Immature natural killer cell (primary cell): Measurements from ENCODE around the gene SERPINB1. TPM values are rescaled to one million over a fixed set of nuclear protein-coding genes. Genes with fewer than 3 reads are reported as not detected.
A peak's percentile ranks its signal among the peaks of the same experiment; 100 is the strongest.

ENCODE experiments used
- DNase-seq, 3 donors: peaks; one replicate each; pipeline ENCODE4 v3.0.0; 2022; ENCODE audit warnings: mixed read lengths in 1 of 3
- H3K27ac Mint-ChIP-seq, 6 donors: one replicate each; pipeline ENCODE4 v1.8.0; 2020; ENCODE audit warnings: mixed read lengths in 6 of 6, mild to moderate bottlenecking in 5 of 6, inconsistent platforms in 4 of 6, moderate library complexity in 3 of 6
- H3K27me3 Mint-ChIP-seq, 3 donors: one replicate each; pipeline ENCODE4 v1.8.0; 2020 to 2021; ENCODE audit warnings: low read depth in 3 of 3, mild to moderate bottlenecking in 3 of 3, mixed read lengths in 3 of 3, moderate library complexity in 3 of 3, inconsistent platforms in 1 of 3
- H3K36me3 Mint-ChIP-seq, 3 donors: one replicate each; pipeline ENCODE4 v1.8.0; 2020; ENCODE audit warnings: mixed read lengths in 3 of 3, inconsistent platforms in 2 of 3, mild to moderate bottlenecking in 2 of 3
- H3K4me1 Mint-ChIP-seq, 2 donors: one replicate each; pipeline ENCODE4 v1.8.0; 2020; ENCODE audit warnings: inconsistent platforms in 2 of 2, mild to moderate bottlenecking in 2 of 2, mixed read lengths in 2 of 2, moderate library complexity in 1 of 2
- H3K4me3 Mint-ChIP-seq, 5 donors: one replicate each; pipeline ENCODE4 v1.8.0; 2020; ENCODE audit warnings: mild to moderate bottlenecking in 5 of 5, mixed read lengths in 5 of 5, inconsistent platforms in 3 of 5, moderate library complexity in 3 of 5
- H3K9me3 Mint-ChIP-seq, 6 donors: one replicate each; pipeline ENCODE4 v1.8.0; 2020; ENCODE audit warnings: mild to moderate bottlenecking in 6 of 6, mixed read lengths in 6 of 6, inconsistent platforms in 4 of 6, moderate library complexity in 3 of 6
- polyA plus RNA-seq, 3 donors: library from polyadenylated mRNA; unstranded; fragments of 300-500 nt; fragmentation: Illumina TruSeq; gene quantifications; one replicate each; pipeline ENCODE4 v1.2.3, GENCODE V29; 2021

Gene SERPINB1
- polyA plus RNA-seq, 3 donors from 2014 or later, result 108 to 164 (median 162) TPM

DNA sequence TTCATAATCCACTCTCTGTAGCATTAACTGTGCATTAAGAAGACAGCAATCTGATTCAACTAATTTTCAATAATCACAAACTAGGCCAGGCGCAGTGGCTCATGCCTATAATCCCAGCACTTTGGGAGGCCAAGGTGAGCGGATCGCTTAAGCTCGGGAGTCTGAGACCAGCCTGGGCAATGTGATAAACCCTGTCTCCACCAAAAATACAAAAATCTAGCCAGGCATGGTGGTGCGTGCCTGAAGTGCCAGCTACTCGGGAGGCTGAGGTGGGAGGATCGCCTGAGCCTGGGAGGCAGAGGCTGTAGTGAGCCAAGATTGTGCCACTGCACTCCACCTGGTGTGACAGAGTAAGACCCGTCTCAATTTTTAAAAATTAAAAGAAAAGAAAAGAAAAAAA, 32.0 kb upstream of the SERPINB1 start:
- peak overlapping the region in 1 of 6 donors; percentile 70 for H3K27ac Mint-ChIP-seq
- no peak for DNase-seq
- peaks cover 0 to 4% (median 3%) of the 10 kb centered on the region in 3 donors for H3K36me3 Mint-ChIP-seq
- H3K9me3 Mint-ChIP-seq, result no peaks in the 10 kb centered on the region
- H3K4me3 Mint-ChIP-seq, result peak overlapping the region in 1 of 5 donors; percentile 10
- peaks cover 29 to 43% of the 10 kb centered on the region in 2 donors for H3K4me1 Mint-ChIP-seq
- peaks cover 0 to 3% (median 0%) of the 10 kb centered on the region in 3 donors for H3K27me3 Mint-ChIP-seq

DNA sequence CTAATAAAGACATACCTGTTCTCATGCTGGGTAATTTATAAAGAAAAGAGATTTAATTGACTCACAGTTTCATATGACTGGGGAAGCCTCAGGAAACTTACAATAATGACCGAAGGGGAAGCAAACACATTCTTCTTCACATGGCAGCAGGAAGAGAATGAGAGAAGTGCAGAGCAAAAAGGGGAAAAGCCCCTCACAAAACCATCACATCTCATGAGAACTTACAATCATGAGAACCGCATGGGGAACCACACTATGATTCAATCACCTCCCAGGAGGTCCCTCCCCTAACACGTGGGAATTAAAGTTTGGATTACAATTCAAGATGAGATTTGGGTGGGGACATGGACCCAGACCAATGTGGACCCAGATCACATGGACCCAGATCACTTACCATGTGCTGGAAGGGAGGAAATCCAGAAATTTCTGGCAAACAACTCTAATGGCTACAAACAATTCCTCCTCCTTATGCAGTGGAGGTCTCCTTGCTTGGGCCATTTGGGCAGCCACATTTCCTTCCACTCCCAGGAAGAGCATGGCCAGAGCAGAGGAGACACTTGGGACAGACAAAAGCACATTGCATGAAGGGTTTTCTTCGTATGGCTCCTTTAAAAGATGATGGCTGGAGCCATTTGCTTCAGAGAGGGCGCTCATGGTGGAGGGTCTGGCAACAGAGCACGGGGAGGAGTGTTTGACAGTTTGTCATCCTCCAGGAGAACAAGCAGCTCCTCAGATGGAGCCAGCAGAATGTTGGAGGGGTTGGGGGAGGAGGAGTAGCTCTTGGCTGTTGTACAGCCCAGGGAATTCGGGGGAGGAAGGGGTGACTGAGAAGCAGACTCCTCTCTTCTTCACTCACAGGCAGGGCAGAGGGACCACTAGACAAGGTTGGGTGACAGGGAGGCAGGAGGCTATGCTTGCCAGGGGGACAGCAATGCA, 31.0 kb upstream of the SERPINB1 start:
- no peak for DNase-seq
- peak overlapping the region in 3 of 5 donors; percentile 20 to 38 (median 25) for H3K4me3 Mint-ChIP-seq
- no peaks in the 10 kb centered on the region for H3K9me3 Mint-ChIP-seq
- peaks cover 0 to 3% (median 0%) of the 10 kb centered on the region in 3 donors for H3K27me3 Mint-ChIP-seq
- H3K36me3 Mint-ChIP-seq, result peaks cover 0 to 4% (median 3%) of the 10 kb centered on the region in 3 donors
- H3K27ac Mint-ChIP-seq, result no peak overlapping the region
- H3K4me1 Mint-ChIP-seq, result peaks cover 26 to 38% of the 10 kb centered on the region in 2 donors

DNA sequence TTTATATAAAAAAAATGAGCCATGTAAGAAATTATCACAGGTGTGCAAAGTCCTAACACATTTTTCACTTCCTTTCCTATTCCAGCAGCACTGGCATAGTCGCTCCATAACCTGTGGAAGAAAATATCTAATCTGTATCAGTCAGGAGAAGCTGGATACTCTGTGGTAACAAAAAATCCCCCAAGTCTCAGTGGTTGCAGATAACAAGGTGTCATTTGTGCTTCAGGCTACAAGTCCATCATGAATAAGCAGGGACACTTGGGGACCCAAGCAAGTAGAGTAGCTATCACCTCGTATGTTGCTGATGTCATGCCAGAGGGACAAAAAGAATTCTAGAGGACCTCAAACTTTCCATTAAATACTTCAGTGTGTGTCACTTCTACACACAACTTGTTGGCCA, 30.3 kb upstream of the SERPINB1 start:
- Mint-ChIP-seq H3K27ac (no peak overlapping the region), H3K4me1 (peaks cover 22 to 34% of the 10 kb centered on the region in 2 donors), H3K36me3 (peaks cover 0 to 4% (median 3%) of the 10 kb centered on the region in 3 donors), H3K9me3 (no peaks in the 10 kb centered on the region), H3K4me3 (no peak overlapping the region), H3K27me3 (peaks cover 0 to 3% (median 0%) of the 10 kb centered on the region in 3 donors)
- no peak for DNase-seq

DNA sequence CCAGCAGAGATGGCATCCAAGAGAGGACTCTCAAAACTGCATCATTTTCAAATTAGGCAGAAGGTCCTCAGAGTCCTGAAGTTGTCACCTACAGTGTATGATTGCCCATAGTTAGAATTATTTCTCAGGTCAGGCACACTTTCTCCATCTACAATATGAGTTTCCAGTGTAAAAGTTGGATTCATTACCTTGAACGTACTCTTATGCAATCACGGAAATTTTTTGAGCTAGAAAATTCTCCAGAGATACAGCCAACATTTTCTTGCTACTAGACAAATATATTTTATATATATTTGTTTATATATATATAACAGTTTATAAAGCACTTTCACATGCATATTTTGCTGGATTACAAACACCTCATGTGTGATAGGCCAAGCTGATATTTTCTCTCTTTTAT, 29.4 kb upstream of the SERPINB1 start:
- Mint-ChIP-seq H3K9me3 (no peaks in the 10 kb centered on the region), H3K27ac (no peak overlapping the region), H3K4me1 (peaks cover 13 to 25% of the 10 kb centered on the region in 2 donors)

DNA sequence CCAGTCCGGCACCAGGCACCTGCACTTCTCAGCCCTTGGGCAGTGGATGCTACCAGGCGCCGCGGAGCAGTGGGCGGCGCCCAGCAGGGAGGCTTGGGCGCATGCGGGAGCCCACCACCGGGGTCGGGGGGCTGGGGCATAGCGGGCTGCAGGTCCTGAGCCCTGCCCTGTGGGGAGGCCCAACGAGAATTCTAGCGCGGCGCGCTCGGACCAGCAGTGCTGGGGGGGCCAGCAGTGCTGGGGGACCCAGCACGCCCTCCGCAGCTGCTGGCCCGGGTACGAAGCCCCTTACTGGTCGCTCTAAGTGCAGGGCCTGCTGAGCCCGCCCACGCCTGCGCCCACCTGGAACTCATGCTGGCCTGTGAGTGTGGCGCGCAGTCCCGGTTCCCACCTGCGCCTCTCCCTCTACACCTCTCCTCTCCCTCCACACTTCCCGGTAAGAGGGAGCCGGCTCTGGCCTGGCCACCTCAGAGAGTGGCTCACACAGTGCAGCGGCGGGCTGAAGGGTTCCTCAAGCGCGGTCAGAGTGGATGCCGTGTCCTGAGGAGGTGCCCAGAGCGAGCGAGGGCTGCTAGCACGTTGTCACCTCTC, 28.5 kb upstream of the SERPINB1 start:
- Mint-ChIP-seq H3K4me3 (no peak overlapping the region), H3K4me1 (peaks cover 11 to 24% of the 10 kb centered on the region in 2 donors), H3K36me3 (peaks cover 0 to 7% (median 3%) of the 10 kb centered on the region in 3 donors), H3K27me3 (peaks cover 2 to 6% (median 3%) of the 10 kb centered on the region in 3 donors), H3K27ac (no peak overlapping the region), H3K9me3 (no peaks in the 10 kb centered on the region)
- DNase-seq, result no peak

More for the DNA sequence above, 29.4 kb upstream of the SERPINB1 start:
- peaks cover 0 to 6% (median 3%) of the 10 kb centered on the region in 3 donors for H3K27me3 Mint-ChIP-seq
- no peak overlapping the region for H3K4me3 Mint-ChIP-seq
- peaks cover 0 to 4% (median 3%) of the 10 kb centered on the region in 3 donors for H3K36me3 Mint-ChIP-seq
- DNase-seq, result no peak

DNA sequence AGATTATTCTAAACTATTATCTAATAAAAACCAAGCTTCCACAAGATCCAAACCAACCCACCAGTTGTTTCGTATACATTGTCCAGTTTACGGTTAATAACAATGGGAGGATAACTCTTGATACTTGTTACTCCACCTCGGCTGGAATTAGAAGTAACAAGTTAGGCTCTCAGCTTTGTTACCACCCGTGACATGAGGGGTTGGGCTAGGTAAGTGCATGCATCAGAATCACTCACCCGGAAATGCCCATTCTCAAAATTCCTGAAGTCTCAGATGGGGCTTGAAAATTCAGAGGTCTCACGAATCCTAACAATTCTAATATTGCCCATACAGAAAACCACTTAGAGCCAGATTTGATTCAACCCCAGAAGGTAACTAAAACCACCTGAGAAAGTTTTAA, 27.0 kb upstream of the SERPINB1 start:
- no peaks in the 10 kb centered on the region for H3K9me3 Mint-ChIP-seq
- DNase-seq, result no peak
- H3K36me3 Mint-ChIP-seq, result peaks cover 0 to 7% (median 3%) of the 10 kb centered on the region in 3 donors
- H3K4me3 Mint-ChIP-seq, result no peak overlapping the region
- peaks cover 4 to 12% of the 10 kb centered on the region in 2 donors for H3K4me1 Mint-ChIP-seq
- H3K27ac Mint-ChIP-seq, result no peak overlapping the region
- peaks cover 2 to 6% (median 5%) of the 10 kb centered on the region in 3 donors for H3K27me3 Mint-ChIP-seq

DNA sequence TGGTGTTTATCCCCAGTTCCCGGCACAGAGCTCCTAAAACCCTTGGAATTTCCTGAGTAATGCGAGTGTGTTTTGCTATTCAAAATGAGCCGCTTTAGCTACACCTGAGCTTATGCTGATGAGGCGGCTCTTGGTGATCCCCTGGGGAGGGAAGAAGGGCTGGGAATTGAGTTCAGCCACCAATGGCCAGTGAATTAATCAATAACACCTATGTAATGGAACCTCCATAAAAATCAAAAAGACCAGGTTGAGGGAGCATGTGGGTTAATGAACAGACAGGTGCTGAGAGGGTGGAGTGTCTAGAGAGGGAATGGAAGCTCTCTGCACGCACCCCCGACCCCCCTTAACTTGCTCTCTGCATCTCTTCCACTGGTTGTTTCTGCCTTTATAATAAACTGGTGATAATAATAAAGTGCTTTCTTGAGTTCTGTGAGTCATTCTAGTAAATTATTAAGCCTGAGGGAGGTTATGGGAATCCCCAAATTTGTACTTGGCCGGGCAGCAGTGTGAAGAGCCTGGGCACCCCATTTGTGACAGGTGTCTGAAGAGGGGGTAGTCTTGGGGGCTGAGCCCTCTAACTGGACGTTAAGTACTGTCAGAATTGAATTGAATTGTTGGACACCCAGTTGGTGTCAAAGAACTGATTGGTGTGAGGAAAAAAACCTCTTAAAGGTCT, 24.6 kb upstream of the SERPINB1 start:
- H3K36me3 Mint-ChIP-seq, result peaks cover 0 to 3% (median 0%) of the 10 kb centered on the region in 3 donors
- no peak for DNase-seq
- peaks cover 13 to 35% of the 10 kb centered on the region in 2 donors for H3K4me1 Mint-ChIP-seq
- H3K4me3 Mint-ChIP-seq, result no peak overlapping the region
- H3K9me3 Mint-ChIP-seq, result no peaks in the 10 kb centered on the region
- H3K27me3 Mint-ChIP-seq, result peaks cover 2 to 6% (median 3%) of the 10 kb centered on the region in 3 donors
- H3K27ac Mint-ChIP-seq, result no peak overlapping the region

DNA sequence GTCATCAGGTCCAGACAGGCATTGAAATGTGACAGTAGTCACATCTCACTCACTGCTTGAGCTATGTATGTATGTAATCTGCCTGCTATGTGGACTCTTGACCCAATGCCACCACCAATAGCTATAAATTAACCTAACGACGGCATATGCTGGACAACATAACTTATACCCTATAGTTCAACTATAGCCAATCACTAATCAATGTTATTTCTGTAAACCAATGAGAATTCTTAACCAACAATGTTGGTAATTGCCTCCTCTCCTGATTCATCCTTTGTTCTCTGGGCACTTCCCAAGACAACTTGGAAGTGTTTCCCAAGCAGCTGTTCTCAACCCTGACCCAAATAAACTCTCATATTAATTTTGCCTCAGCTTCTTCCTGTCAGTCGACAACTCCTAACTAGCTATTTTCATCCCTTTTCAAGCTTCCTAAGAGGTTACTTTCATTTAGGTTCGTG, 24.1 kb upstream of the SERPINB1 start:
- peaks cover 2 to 10% (median 5%) of the 10 kb centered on the region in 3 donors for H3K27me3 Mint-ChIP-seq
- H3K4me1 Mint-ChIP-seq, result peaks cover 19 to 41% of the 10 kb centered on the region in 2 donors
- no peak overlapping the region for H3K27ac Mint-ChIP-seq
- H3K9me3 Mint-ChIP-seq, result no peaks in the 10 kb centered on the region
- no peak overlapping the region for H3K4me3 Mint-ChIP-seq
- no peak for DNase-seq
- H3K36me3 Mint-ChIP-seq, result peaks cover 0 to 3% (median 0%) of the 10 kb centered on the region in 3 donors

DNA sequence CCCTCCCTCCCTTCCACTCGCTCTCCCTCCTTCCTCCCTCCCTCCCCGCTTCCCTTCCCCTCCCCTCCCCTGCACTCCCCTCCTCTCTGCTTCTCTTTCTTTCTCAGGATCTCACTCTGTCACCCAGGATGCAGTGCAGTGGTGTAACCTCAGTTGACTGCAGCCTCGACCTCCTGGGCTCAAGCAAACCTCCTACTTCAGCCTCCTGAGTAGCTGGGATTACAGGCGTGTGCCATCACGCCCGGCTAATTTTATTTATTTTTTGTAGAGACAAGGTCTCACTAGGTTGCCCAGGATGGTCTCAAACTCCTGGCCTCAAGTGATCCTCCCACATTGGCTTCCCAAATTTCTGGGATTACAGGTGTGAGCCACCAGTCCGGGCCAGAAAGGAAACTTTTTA, 23.6 kb upstream of the SERPINB1 start:
- Mint-ChIP-seq H3K4me3 (no peak overlapping the region), H3K27me3 (peaks cover 2 to 10% (median 5%) of the 10 kb centered on the region in 3 donors), H3K27ac (no peak overlapping the region), H3K9me3 (no peaks in the 10 kb centered on the region), H3K4me1 (peaks cover 21 to 44% of the 10 kb centered on the region in 2 donors), H3K36me3 (peaks cover 0 to 3% (median 0%) of the 10 kb centered on the region in 3 donors)
- DNase-seq, result no peak

DNA sequence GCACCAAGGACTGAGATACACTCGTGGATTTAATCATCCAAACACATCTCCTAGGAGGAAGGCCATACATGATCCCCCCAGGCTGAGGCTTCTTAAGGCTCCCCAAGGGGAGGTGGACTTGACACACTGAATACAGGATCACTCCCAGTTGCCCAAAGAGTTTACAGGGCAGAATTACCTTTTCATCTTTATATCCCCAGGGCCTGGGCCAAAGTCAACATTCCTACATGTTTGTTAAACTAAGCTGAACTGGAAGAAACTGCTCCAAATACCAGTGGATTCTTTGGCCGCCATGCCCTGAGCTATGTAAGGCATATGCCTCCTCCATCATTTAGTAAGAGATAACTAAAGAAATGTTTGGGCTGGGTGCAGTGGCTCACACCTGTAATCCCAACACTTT, 22.2 kb upstream of the SERPINB1 start:
- Mint-ChIP-seq H3K36me3 (peaks cover 0 to 3% (median 0%) of the 10 kb centered on the region in 3 donors), H3K27ac (peak overlapping the region in 2 of 6 donors; percentile 34 to 53), H3K4me3 (no peak overlapping the region)

DNA sequence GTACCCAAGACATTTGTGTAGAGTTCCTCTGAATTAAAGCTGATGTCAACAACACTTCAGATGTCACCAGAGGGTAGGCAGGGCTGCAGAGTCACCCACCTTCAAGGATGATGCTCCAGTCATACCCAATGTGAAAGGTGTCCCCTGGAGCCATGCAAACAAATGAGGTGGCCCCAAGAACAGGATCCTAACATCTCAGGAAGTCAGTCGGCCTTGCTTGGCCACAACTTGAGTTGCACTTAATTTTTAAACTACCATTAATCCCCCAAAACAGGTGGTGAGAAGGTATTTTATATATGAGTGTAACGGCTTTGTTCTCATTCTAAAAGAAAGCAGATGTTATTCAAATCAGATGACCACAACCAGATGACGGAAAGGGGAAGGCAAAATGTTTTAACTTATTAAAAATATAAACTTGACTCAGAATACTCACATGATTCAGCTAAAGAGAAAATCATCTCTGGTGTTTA, 21.1 kb upstream of the SERPINB1 start:
- no peak for DNase-seq
- no peak overlapping the region for H3K4me3 Mint-ChIP-seq

More for the DNA sequence above, 22.2 kb upstream of the SERPINB1 start:
- no peak for DNase-seq
- H3K27me3 Mint-ChIP-seq, result peaks cover 2 to 10% (median 9%) of the 10 kb centered on the region in 3 donors
- H3K9me3 Mint-ChIP-seq, result no peaks in the 10 kb centered on the region
- peaks cover 27 to 49% of the 10 kb centered on the region in 2 donors for H3K4me1 Mint-ChIP-seq

DNA sequence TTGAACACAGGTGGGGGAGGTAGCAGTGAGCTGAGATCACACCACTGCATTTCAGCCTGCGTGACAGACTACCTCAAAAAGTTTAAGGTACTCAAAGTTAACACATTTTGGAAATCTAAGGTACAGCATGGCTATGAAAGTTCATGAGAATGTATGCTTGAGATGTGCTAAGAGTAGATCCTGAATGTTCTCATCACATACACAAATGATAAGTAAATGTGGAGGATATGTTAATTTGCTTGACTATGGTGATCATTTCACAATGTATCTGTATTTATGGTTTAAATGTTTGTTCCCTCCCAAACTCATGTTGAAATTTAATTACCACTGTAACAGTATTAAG, 20.1 kb upstream of the SERPINB1 start:
- Mint-ChIP-seq H3K27me3 (peaks cover 2 to 28% (median 16%) of the 10 kb centered on the region in 3 donors), H3K36me3 (peaks cover 0 to 3% (median 0%) of the 10 kb centered on the region in 3 donors), H3K4me3 (peak overlapping the region in 2 of 5 donors; percentile 58 to 71), H3K9me3 (no peaks in the 10 kb centered on the region), H3K4me1 (peaks cover 48 to 63% of the 10 kb centered on the region in 2 donors), H3K27ac (peak overlapping the region; percentile 85 to 96 (median 93))
- no peak for DNase-seq

More for the DNA sequence above, 21.1 kb upstream of the SERPINB1 start:
- peak overlapping the region in 4 of 6 donors; percentile 92 to 96 (median 95) for H3K27ac Mint-ChIP-seq
- no peaks in the 10 kb centered on the region for H3K9me3 Mint-ChIP-seq
- H3K4me1 Mint-ChIP-seq, result peaks cover 39 to 54% of the 10 kb centered on the region in 2 donors
- H3K36me3 Mint-ChIP-seq, result peaks cover 0 to 3% (median 0%) of the 10 kb centered on the region in 3 donors
- H3K27me3 Mint-ChIP-seq, result peaks cover 2 to 20% (median 14%) of the 10 kb centered on the region in 3 donors
